Choroid plexus epithelial cell (primary cell): ENCODE data around the gene SLC4A1.

Experiments
- DNase-seq: peaks from one replicate; pipeline ENCODE4 v3.0.0-alpha.2; 2010; ENCODE audit warnings: low read depth
- H3K4me3 ChIP-seq: 2 replicates; pipeline ENCODE4 v1.5.1; 2011; ENCODE audit warnings: low read depth, mild to moderate bottlenecking, control low read depth, low read length, moderate library complexity
- CTCF ChIP-seq: conservative IDR thresholded peaks from 2 replicates; pipeline ENCODE4 v1.5.1; 2011; ENCODE audit warnings: low read depth, mild to moderate bottlenecking, control low read depth, inconsistent platforms, low read length, moderate library complexity

Gene SLC4A1

GRCh38 chr17:44217738-44218343 lies 50.1 kb downstream of the SLC4A1 start:
- TF ChIP-seq CTCF: no peak
- DNase-seq: no peak
- peak overlapping the region; percentile 90 for H3K4me3 ChIP-seq

- no peak for DNase-seq
- no peak overlapping the region for H3K4me3 ChIP-seq
- TF ChIP-seq CTCF: no peak
Measured at GRCh38 chr17:44216694-44217093, 51.2 kb downstream of the SLC4A1 start.

- no peak overlapping the region for H3K4me3 ChIP-seq
- DNase-seq: no peak
- TF ChIP-seq CTCF: no peak
Measured at GRCh38 chr17:44216173-44216572, 51.8 kb downstream of the SLC4A1 start.

GRCh38 chr17:44214896-44215295 lies 53.0 kb downstream of the SLC4A1 start:
- DNase-seq: no peak
- TF ChIP-seq CTCF: no peak
- H3K4me3 ChIP-seq: no peak overlapping the region

GRCh38 chr17:44214230-44214494 lies 53.8 kb downstream of the SLC4A1 start:
- H3K4me3 ChIP-seq: no peak overlapping the region
- DNase-seq: no peak
- no peak for TF ChIP-seq CTCF

- H3K4me3 ChIP-seq: no peak overlapping the region
- DNase-seq: no peak
- no peak for TF ChIP-seq CTCF
Measured at GRCh38 chr17:44213403-44214229, 54.3 kb downstream of the SLC4A1 start.
